Stomach (tissue), 9 donors: ENCODE measurements around the gene GNAS-AS1. TPM values are rescaled to one million over a fixed set of nuclear protein-coding genes. Genes with fewer than 3 reads are reported as not detected.
A peak's percentile ranks its signal among the peaks of the same experiment; 100 is the strongest.

Experiments used
- DNase-seq, 2 donors: peaks; one replicate each; pipeline versions ENCODE4 v3.0.0 to v3.0.0-alpha.2; 2013 to 2019
- H3K27ac ChIP-seq, 5 donors: fragments of 200-600 bp in 4 of 5; sonication (generic) in 4 of 5; one replicate each; pipeline ENCODE4 v1.5.1; 2013 to 2019; ENCODE audit warnings: mild to moderate bottlenecking in 1 of 5, moderate library complexity in 1 of 5
- H3K27me3 ChIP-seq, 3 donors: fragments of 200-600 bp; sonication (generic); one replicate each; pipeline ENCODE4 v1.5.1; 2017 to 2019; ENCODE audit warnings: mixed run types in 1 of 3
- H3K36me3 ChIP-seq, 4 donors: fragments of 200-600 bp; sonication (generic); 1 replicate in 3 of 4; 2 replicates in 1 of 4; pipeline ENCODE4 v1.5.1; 2016 to 2019
- H3K4me1 ChIP-seq, 4 donors: fragments of 200-600 bp; sonication (generic); one replicate each; pipeline ENCODE4 v1.5.1; 2016 to 2019
- H3K4me3 ChIP-seq, 4 donors: fragments of 200-600 bp; sonication (generic) in 3 of 4; one replicate each; pipeline ENCODE4 v1.5.1; 2016 to 2019; ENCODE audit warnings: mild to moderate bottlenecking in 1 of 4
- H3K9me3 ChIP-seq, 4 donors: fragments of 200-600 bp; sonication (generic); one replicate each; pipeline ENCODE4 v1.5.1; 2016 to 2019
- EP300 ChIP-seq: sonication (generic); formaldehyde crosslinking; IDR thresholded peaks from one replicate; pipeline ENCODE4 v1.6.1; 2017; ENCODE audit warnings: antibody characterized with exemption
- POLR2A ChIP-seq, 4 donors: fragments of 450-650 bp; IDR thresholded peaks; one replicate each; pipeline ENCODE4 v1.6.1; 2016; ENCODE audit warnings: antibody characterized with exemption in 4 of 4, control low read depth in 2 of 4, mild to moderate bottlenecking in 1 of 4, moderate library complexity in 1 of 4
- POLR2AphosphoS5 ChIP-seq, 3 donors: sonication (generic); formaldehyde crosslinking; IDR thresholded peaks; one replicate each; pipeline ENCODE4 v1.6.1; 2016; ENCODE audit warnings: antibody characterized with exemption in 3 of 3
- WGBS, 5 donors: extraction: QIAGEN DNeasy Blood & Tissue Kit in 3 of 5; methylation state at CpG; one replicate each; pipeline versions ENCODE4 v1.1.5 to v1.1.7; 2013 to 2018; 5-methylcytosine and 5-hydroxymethylcytosine counted together
- intact Hi-C: fragments of 100-400 bp; cut with DNase I; formaldehyde crosslinking; loops from one replicate; pipeline ENCODE4 v1.15.1; 2023; ENCODE audit warnings: low total_unique reads
- polyA plus RNA-seq, 3 donors: library from polyadenylated mRNA; stranded (reverse); fragments of 200-250 nt; gene quantifications; one replicate each; pipeline ENCODE4 v1.2.3, GENCODE V29; 2013
- total RNA-seq, 5 donors: library from RNA; depleted of rRNA; stranded (reverse); fragments of >200 nt; gene quantifications; one replicate each; pipeline versions ENCODE4 v1.1.0 to v1.2.3, GENCODE V29; 2014 to 2016
- TF ChIP-seq, protein P1 (sequence below), 7 experiments: fragments of 450-650 bp in 4 of 7; fragments of 200-600 bp in 3 of 7; sonication (generic) in 3 of 7; IDR thresholded peaks; one replicate each; pipeline ENCODE4 v1.5.1; 2016 to 2019; ENCODE audit warnings: antibody characterized with exemption in 7 of 7, control low read depth in 2 of 7, mild to moderate bottlenecking in 1 of 7
- donor health status: healthy with polysubstance abuse.
- donor health status: Bipolar disorder and iron deficiency.
- donor health status: healthy.

GNAS-AS1 gene
- total and polyA plus RNA-seq, 8 donors: 0.15 to 45.5 (median 1.8) TPM; not detected in 4

DNA sequence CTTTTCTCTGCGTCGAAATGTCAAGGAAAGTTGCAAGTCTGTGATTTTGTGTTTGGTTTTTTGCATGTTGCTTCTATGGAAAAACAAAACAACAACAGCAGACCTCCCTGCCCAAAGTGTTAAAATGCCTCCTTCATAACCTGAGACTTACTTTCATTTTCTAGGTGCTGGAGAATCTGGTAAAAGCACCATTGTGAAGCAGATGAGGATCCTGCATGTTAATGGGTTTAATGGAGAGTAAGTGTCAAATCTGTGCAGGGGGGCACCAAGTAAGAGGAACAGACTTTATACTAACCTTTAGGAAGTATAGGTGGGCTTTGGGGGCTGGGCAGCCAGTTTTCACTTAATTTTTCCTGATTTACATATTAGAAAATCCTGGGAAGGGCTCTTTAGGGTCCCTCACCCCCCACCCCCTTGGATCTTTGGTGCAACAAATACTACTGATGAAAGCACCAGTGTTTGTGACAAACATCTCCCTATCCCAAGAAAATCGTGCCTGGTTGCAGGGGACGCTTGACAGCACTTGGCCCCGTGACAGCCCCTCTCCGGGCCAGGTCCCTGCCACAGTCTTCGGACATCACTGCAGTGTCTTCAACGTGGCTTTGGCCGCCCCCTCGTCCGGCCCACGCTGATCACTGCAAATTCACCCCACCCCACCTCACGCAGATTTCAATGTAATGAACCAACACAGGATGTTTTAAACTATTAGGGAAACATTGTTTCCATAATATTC, 44.9 kb upstream of the GNAS-AS1 start:
- intact Hi-C loops: no loop called here
- peaks cover 50 to 77% (median 66%) of the 10 kb centered on the region in 4 donors for H3K4me1 ChIP-seq
- DNase-seq: no peak
- peaks cover 6 to 44% (median 31%) of the 10 kb centered on the region in 4 donors for H3K36me3 ChIP-seq
- no peaks in the 10 kb centered on the region for H3K27me3 ChIP-seq
- H3K27ac ChIP-seq: peak overlapping the region in 3 of 5 donors; percentile 39 to 98 (median 56)
- H3K9me3 ChIP-seq: no peaks in the 10 kb centered on the region
- H3K4me3 ChIP-seq: peak overlapping the region in 2 of 4 donors; percentile 15 to 27
- 42 to 61% (median 56%) methylated on average over 13 of the region's 13 CpGs for WGBS, 5 donors
- TF ChIP-seq POLR2A (IDR thresholded peaks at IDR 0.05) (no peak), EP300 (no peak), POLR2AphosphoS5 (IDR thresholded peaks at IDR 0.05) (no peak)
- TF ChIP-seq, protein P1, sequence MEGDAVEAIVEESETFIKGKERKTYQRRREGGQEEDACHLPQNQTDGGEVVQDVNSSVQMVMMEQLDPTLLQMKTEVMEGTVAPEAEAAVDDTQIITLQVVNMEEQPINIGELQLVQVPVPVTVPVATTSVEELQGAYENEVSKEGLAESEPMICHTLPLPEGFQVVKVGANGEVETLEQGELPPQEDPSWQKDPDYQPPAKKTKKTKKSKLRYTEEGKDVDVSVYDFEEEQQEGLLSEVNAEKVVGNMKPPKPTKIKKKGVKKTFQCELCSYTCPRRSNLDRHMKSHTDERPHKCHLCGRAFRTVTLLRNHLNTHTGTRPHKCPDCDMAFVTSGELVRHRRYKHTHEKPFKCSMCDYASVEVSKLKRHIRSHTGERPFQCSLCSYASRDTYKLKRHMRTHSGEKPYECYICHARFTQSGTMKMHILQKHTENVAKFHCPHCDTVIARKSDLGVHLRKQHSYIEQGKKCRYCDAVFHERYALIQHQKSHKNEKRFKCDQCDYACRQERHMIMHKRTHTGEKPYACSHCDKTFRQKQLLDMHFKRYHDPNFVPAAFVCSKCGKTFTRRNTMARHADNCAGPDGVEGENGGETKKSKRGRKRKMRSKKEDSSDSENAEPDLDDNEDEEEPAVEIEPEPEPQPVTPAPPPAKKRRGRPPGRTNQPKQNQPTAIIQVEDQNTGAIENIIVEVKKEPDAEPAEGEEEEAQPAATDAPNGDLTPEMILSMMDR (IDR thresholded peaks at IDR 0.05): no peak

DNA sequence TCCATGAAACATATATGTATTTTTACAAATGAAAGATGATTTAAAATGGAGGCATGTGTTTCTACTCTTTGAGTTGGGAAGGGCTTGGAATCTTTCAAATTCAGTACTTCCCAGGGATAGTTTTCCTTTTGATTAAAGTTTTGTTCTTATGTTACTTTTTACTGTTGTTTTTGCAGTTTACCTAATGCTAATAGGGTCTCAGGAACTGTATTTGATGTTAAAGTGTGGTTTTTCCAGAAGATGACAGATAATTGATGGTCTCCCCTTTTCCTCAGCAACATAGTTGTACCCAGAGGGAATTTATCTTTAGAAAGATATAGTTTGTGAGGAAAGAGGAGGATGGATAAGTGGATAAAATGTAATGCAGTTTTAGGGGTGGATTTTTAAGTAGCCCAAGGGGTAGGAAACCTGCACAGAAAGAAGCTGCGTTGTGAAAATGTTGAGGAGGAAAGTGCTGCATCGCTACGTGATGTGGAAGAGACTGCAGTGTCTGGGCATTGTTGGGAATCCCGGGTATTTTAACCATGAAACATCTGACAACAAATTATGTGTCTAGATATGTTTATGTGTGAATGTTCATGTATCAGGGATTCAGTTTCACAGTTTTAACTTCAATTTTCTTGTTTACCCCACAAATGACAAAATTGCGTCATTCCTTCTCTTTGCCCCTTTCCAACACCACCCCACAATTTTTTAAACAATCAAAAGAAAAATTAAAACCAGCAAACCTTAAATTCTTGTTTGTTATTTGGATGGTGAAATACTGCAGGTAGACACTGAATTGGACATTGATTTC, 44.1 kb upstream of the GNAS-AS1 start:
- Histone ChIP-seq H3K9me3 (no peaks in the 10 kb centered on the region), H3K4me3 (peak overlapping the region in 3 of 4 donors; percentile 4 to 27 (median 15)), H3K36me3 (peaks cover 6 to 36% (median 25%) of the 10 kb centered on the region in 4 donors), H3K27ac (peak overlapping the region in 2 of 5 donors; percentile 56 to 98), H3K4me1 (peaks cover 51 to 73% (median 62%) of the 10 kb centered on the region in 4 donors), H3K27me3 (no peaks in the 10 kb centered on the region)
- DNase-seq: no peak
- intact Hi-C loops: no loop called here
- TF ChIP-seq POLR2A (IDR thresholded peaks at IDR 0.05): no peak
- no peak for TF ChIP-seq EP300
- TF ChIP-seq, protein P1 (IDR thresholded peaks at IDR 0.05): no peak
- no peak for TF ChIP-seq POLR2AphosphoS5 (IDR thresholded peaks at IDR 0.05)
- WGBS, 5 donors: 32 to 49% (median 34%) methylated on average over 5 of the region's 5 CpGs

DNA sequence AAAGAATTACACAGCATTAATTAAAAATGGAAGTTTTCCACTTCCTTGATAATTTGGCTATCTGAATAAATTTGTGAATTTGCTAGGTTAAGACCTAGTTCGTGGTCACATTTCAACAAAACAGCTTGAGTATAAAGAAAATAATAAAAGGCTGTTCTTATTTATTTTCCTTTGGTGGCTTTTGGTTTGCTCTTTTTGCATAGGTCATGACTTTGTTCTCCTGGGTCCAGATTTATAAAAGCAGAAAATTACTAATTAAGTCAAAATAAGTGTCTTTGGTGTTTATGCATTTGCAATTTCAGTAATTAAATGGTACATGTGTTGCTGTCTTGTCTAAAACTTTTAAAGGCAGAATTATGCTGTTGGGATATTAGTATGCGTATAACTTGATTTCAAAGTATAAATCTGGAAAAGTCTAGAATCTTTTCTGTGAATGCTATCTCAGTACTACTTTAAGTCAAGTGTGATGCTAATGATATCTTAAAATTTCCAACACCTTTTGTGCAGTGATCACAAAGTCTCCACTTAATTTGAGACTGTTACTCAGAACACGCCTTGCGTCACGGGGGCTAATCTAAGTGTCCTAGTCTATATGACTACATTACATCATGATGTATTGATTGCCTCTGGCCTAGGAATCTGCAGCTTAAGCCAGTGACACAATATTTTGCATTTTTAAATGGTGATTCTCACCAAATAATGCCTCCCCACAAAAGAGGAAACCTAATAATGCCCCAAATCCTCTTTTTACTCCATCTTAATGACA, 42.8 kb upstream of the GNAS-AS1 start:
- Histone ChIP-seq H3K27ac (peak overlapping the region in 4 of 5 donors; percentile 98 to 100 (median 99)), H3K4me1 (peaks cover 46 to 60% (median 56%) of the 10 kb centered on the region in 4 donors), H3K4me3 (peak overlapping the region; percentile 68 to 89 (median 81)), H3K36me3 (peaks cover 0 to 23% (median 12%) of the 10 kb centered on the region in 4 donors), H3K9me3 (no peaks in the 10 kb centered on the region), H3K27me3 (no peaks in the 10 kb centered on the region)
- WGBS, 5 donors: 34 to 55% (median 48%) methylated on average over 5 of the region's 5 CpGs
- DNase-seq: peak in 1 of 2 donors; percentile 53
- intact Hi-C loops: no loop called here
- TF ChIP-seq, protein P1 (IDR thresholded peaks at IDR 0.05): no peak
- TF ChIP-seq EP300: no peak
- TF ChIP-seq POLR2AphosphoS5 (IDR thresholded peaks at IDR 0.05): no peak
- no peak for TF ChIP-seq POLR2A (IDR thresholded peaks at IDR 0.05)

DNA sequence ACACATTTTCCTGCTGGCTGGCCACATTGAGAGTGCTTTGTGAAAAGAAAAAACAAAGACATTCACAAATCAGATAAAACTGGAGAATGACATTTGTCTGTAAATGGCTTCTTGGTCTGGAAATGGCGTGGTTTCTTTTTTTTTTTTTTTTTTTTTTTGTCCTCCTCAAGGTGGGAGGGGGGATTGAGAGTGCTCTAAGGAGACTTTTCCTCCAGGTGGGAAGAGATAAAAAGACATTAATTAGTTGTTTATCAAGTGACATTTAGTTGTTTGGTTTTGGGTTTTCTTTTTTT, 42.2 kb upstream of the GNAS-AS1 start:
- TF ChIP-seq POLR2AphosphoS5 (IDR thresholded peaks at IDR 0.05): no peak
- no peak for TF ChIP-seq POLR2A (IDR thresholded peaks at IDR 0.05)
- TF ChIP-seq, protein P1 (IDR thresholded peaks at IDR 0.05): no peak
- TF ChIP-seq EP300: no peak
- Histone ChIP-seq H3K36me3 (peaks cover 0 to 21% (median 10%) of the 10 kb centered on the region in 4 donors), H3K27ac (peak overlapping the region; percentile 98 to 100 (median 99)), H3K9me3 (no peaks in the 10 kb centered on the region), H3K27me3 (no peaks in the 10 kb centered on the region), H3K4me3 (peak overlapping the region; percentile 68 to 89 (median 81)), H3K4me1 (peaks cover 45 to 58% (median 55%) of the 10 kb centered on the region in 4 donors)
- peak in 1 of 2 donors; percentile 52 for DNase-seq
- WGBS, 5 donors: 0% methylated on average over 1 of the region's 1 CpG
- intact Hi-C loops: no loop called here
